GM18870 (cell line): Measurements from ENCODE around the gene NELFA.

ENCODE experiments used
- ATAC-seq: cut with Tn5 transposase; IDR thresholded peaks from one replicate; pipeline ENCODE4 v1.9.1; 2021; ENCODE audit warnings: moderate library complexity; ENCODE audit not compliant: unreplicated experiment

The NELFA gene

DNA sequence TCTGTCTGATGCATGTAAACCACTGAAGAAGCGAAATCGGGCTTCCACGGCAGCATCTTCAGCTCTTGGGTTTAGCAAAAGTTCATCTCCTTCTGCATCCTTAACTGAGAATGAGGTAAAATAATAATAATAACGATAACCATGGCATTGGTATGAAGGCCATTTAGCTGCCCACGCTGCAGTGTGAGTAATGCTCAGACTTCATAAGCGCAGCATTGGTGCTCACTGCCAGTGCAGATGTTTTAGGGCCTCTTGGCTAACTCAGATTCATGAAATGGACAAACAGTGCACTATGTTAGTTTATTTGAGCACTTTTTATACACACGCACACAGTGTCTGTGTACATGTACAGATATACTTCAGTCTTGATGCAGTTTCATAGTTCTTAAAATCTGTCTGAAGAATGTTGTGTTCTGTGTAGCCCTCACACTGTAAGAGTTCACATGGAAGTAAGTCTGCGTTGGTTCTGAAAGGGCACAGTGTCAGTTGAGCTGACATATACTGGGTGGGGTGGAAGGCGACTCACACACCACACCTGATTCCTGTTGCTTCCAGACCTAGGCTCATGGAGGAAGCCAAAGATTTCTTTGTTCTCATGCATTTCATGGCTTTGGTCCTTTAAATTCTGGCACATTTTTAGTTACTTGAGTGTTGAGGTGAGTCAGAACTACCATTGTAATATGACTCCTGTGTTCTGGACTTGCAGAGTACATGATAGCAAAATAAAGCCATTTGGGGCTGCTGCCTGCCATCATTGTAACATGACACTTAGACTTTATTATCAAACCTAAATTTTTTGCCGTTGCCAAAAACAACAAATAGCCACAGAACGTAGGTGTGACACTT, 68.9 kb downstream of the NELFA start:
- no peak for ATAC-seq

DNA sequence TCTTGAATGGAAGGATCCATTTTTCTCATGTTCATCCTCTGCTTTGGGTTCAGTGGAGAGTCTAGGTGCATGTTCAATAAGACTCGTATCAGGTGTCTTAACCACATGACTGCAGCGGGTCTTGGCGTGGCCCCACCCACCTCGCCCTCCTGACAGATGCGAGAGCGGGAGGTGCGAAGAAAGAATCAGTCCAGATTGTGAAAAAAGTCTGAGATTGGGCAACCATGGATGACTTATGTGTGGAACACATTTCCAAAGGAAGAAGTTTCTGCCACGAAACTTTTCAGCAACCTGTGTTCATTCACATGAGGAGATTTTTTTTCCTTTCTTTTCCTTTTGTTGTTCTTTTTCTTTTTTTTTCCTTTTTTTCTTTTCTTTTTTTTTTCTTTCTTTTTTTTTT, 70.7 kb downstream of the NELFA start:
- no peak for ATAC-seq

DNA sequence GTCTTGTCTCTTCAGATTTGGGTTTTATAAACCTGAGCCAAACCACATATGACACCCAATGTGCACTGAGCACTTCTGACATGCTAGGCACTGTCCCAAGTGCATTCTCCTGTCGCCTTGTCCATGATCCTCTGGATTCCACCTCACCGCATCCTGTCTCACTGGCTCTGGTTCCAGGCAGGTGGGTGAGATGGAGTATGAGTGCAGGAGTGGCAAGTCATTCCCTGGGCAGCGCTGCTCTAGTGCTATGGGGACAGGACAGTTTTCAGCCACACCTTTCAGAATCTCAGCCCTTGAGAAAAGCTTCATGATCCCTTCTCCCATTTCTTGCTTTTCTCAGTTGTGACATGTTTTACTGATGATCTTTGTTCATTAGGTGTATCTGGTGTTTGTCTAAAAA, 71.2 kb downstream of the NELFA start:
- ATAC-seq: no peak

DNA sequence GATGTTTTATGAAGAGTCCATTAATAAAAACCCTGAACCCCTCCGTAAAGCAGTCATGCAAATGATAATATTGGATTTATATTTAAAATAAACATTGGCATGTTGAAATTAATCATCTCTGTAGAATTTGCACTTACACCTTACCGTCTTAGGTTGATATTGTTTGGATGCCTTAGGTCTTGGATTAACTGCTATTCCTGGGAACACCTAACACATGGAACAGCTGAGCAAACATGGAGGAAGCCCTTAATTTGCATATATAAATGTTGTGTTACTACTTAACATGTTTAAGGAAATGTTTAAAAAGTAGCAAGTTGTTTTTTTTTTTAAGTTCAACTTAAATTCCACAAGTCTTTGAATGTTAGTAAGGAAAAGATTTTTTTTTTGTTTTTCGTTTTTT, 75.1 kb downstream of the NELFA start:
- no peak for ATAC-seq

DNA sequence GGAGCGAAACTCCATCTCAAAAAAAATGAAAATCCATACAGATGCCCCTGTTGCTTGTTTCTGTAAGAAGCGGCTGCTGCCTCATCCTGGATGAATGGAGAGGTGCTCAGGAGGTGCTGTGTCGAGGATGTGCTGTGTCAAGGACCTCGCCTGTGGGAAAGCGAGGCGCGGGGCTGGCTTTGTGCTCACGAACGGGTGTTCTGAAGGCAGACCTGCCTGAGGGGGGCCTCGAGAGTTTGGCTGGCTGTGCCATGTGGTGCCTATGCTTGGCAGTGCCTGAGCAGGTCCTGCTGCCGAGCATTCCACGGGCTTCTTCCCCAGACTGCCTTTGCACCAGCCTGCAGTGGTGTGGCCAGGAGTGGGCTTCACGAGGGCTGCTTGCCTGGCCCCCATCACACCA, 76.0 kb downstream of the NELFA start:
- ATAC-seq: no peak
